22Rv1 (cell line): ENCODE results near the gene SF3B2.

Experiments
- CTCF ChIP-seq: fragments of 450-650 bp; IDR thresholded peaks from 2 replicates; pipeline ENCODE4 v1.5.1; 2017; ENCODE audit warnings: mild to moderate bottlenecking
- ZFX ChIP-seq: fragments of 450-650 bp; IDR thresholded peaks from 2 replicates; pipeline ENCODE4 v1.6.1; 2017; ENCODE audit warnings: antibody characterized with exemption, borderline replicate concordance

- TF ChIP-seq CTCF, result no peak
- no peak for TF ChIP-seq ZFX
These were observed 48.9 kb upstream of the SF3B2 start for GRCh38 chr11:66003291-66003690.
